ENCODE results near the gene TAF1.

GRCh38 chrX:71475785-71476540, 109.8 kb downstream of the TAF1 start:
- TF ChIP-seq CTCF (IDR thresholded peaks at IDR 0.05; ENCODE audit: insufficient read depth, low read depth, low read length) = no peak
- no peak for TF ChIP-seq EZH2 (IDR thresholded peaks at IDR 0.05; ENCODE audit: insufficient read depth, low read length)
